Measurements from ENCODE around the gene GUCY1B1. TPM values are rescaled to one million over a fixed set of nuclear protein-coding genes. Genes with fewer than 3 reads are reported as not detected.

GUCY1B1 gene
- total RNA-seq, 1 experiment from 2014 or later = 0.39 TPM

- Histone ChIP-seq H3K27ac (no peak overlapping the region), H3K79me2 (ENCODE audit: low read depth) (no peaks in the 10 kb centered on the region), H3K4me1 (replicated peaks; ENCODE audit: insufficient read depth) (no peaks in the 10 kb centered on the region), H3F3A (ENCODE audit: insufficient read depth, low read depth) (no peaks in the 10 kb centered on the region), H2AFZ (no peak overlapping the region), H3K36me3 (ENCODE audit: low read depth) (no peaks in the 10 kb centered on the region), H3K27me3 (ENCODE audit: insufficient read depth, low read depth) (no peaks in the 10 kb centered on the region), H4K20me1 (ENCODE audit: insufficient read depth) (no peaks in the 10 kb centered on the region), H3K9me2 (ENCODE audit: insufficient read depth) (no peaks in the 10 kb centered on the region), H3K4me3 (no peak overlapping the region), H3K4me2 (no peak overlapping the region), H3K9me3 (ENCODE audit: insufficient read depth, low read depth) (no peaks in the 10 kb centered on the region)
- POLR2A ChIA-PET (ENCODE audit: unreplicated experiment) = no interaction called here
- no peak for TF ChIP-seq CTCF (conservative IDR thresholded peaks at IDR 0.05)
- no peak for TF ChIP-seq EZH2 (IDR thresholded peaks at IDR 0.05; ENCODE audit: low read depth)
- BruUV-seq (replicated peaks) = no TSS peak
- CTCF ChIA-PET = no interaction called here
- no peak for DNase-seq
- intact Hi-C loops (cut with micrococcal nuclease; ENCODE audit: unreplicated experiment) = no loop called here
Observed at GRCh38 chr4:155799116-155799793, 40.4 kb downstream of the GUCY1B1 start.

GRCh38 chr4:155799794-155800123, 40.9 kb downstream of the GUCY1B1 start:
- Histone ChIP-seq H3K4me2 (no peak overlapping the region), H4K20me1 (ENCODE audit: insufficient read depth) (no peaks in the 10 kb centered on the region), H3K36me3 (ENCODE audit: low read depth) (no peaks in the 10 kb centered on the region), H3K4me1 (replicated peaks; ENCODE audit: insufficient read depth) (no peaks in the 10 kb centered on the region), H2AFZ (no peak overlapping the region), H3K27me3 (ENCODE audit: insufficient read depth, low read depth) (no peaks in the 10 kb centered on the region), H3F3A (ENCODE audit: insufficient read depth, low read depth) (no peaks in the 10 kb centered on the region), H3K9me3 (ENCODE audit: insufficient read depth, low read depth) (no peaks in the 10 kb centered on the region), H3K27ac (no peak overlapping the region), H3K9me2 (ENCODE audit: insufficient read depth) (no peaks in the 10 kb centered on the region), H3K79me2 (ENCODE audit: low read depth) (no peaks in the 10 kb centered on the region), H3K4me3 (no peak overlapping the region)
- no peak for DNase-seq
- no peak for TF ChIP-seq EZH2 (IDR thresholded peaks at IDR 0.05; ENCODE audit: low read depth)
- TF ChIP-seq CTCF (conservative IDR thresholded peaks at IDR 0.05) = no peak
- no TSS peak for BruUV-seq (replicated peaks)
- ChIA-PET CTCF (no interaction called here), POLR2A (ENCODE audit: unreplicated experiment) (no interaction called here)
- intact Hi-C loops (cut with micrococcal nuclease; ENCODE audit: unreplicated experiment) = no loop called here

- TF ChIP-seq CTCF (conservative IDR thresholded peaks at IDR 0.05) (no peak), EZH2 (IDR thresholded peaks at IDR 0.05; ENCODE audit: low read depth) (no peak)
Observed at GRCh38 chr4:155800685-155801343, 42.0 kb downstream of the GUCY1B1 start.

More at GRCh38 chr4:155800685-155801343, 42.0 kb downstream of the GUCY1B1 start:
- Histone ChIP-seq H3K4me2 (no peak overlapping the region), H3K79me2 (ENCODE audit: low read depth) (no peaks in the 10 kb centered on the region), H3K27me3 (ENCODE audit: insufficient read depth, low read depth) (no peaks in the 10 kb centered on the region), H2AFZ (no peak overlapping the region), H3K4me1 (replicated peaks; ENCODE audit: insufficient read depth) (no peaks in the 10 kb centered on the region), H3K36me3 (ENCODE audit: low read depth) (no peaks in the 10 kb centered on the region), H4K20me1 (ENCODE audit: insufficient read depth) (no peaks in the 10 kb centered on the region), H3K9me3 (ENCODE audit: insufficient read depth, low read depth) (no peaks in the 10 kb centered on the region), H3K27ac (no peak overlapping the region), H3F3A (ENCODE audit: insufficient read depth, low read depth) (no peaks in the 10 kb centered on the region), H3K9me2 (ENCODE audit: insufficient read depth) (no peaks in the 10 kb centered on the region), H3K4me3 (no peak overlapping the region)
- DNase-seq = no peak
- BruUV-seq (replicated peaks) = no TSS peak
- CTCF ChIA-PET = no interaction called here
- POLR2A ChIA-PET (ENCODE audit: unreplicated experiment) = interaction anchor here (0.6 kb wide), 1 partner anchor 354 kb away, joined by 6 read pairs; no protein-coding TSS in a partner anchor
- intact Hi-C loops (cut with micrococcal nuclease; ENCODE audit: unreplicated experiment) = no loop called here

Data from PC-9 (cell line).